NCI-H1694 treated with DMSO at 0.1 percent for 48 hours (cell line): ENCODE measurements around the gene DNMBP.
"Not testable (repeated sequence)": the region's sequence is repeated elsewhere in the genome, so short reads cannot be mapped to it uniquely, and the experiment has no call there.

Experiments used
- DNase-seq: peaks from one replicate; lab custom pipeline; 2025; lab: John Stamatoyannopoulos, UW

DNMBP gene

GRCh38 chr10:99984211-99985034 is 25.3 kb downstream of the DNMBP start:
- no peak for DNase-seq

- peak; percentile 17 for DNase-seq
These were observed 26.3 kb downstream of the DNMBP start for GRCh38 chr10:99983280-99983988.

- DNase-seq = no peak
These were observed 27.0 kb downstream of the DNMBP start for GRCh38 chr10:99982728-99983127.

GRCh38 chr10:99981581-99982199 is 28.1 kb downstream of the DNMBP start:
- peak; percentile 94 for DNase-seq

- DNase-seq = no peak
These were observed 30.6 kb downstream of the DNMBP start for GRCh38 chr10:99979066-99979685.

- DNase-seq = no peak
These were observed 31.8 kb downstream of the DNMBP start for GRCh38 chr10:99977916-99978315.

GRCh38 chr10:99976886-99977665 is 32.7 kb downstream of the DNMBP start:
- no peak for DNase-seq

- DNase-seq = peak; percentile 41
These were observed 33.6 kb downstream of the DNMBP start for GRCh38 chr10:99975942-99976809.

- no peak for DNase-seq
These were observed 34.5 kb downstream of the DNMBP start for GRCh38 chr10:99975106-99975829.

- DNase-seq = no peak
These were observed 36.6 kb downstream of the DNMBP start for GRCh38 chr10:99973190-99973589.

- no peak for DNase-seq
These were observed 41.8 kb downstream of the DNMBP start for GRCh38 chr10:99967961-99968360.

GRCh38 chr10:99966306-99966705 is 43.4 kb downstream of the DNMBP start:
- DNase-seq = no peak

- no peak for DNase-seq
These were observed 44.0 kb downstream of the DNMBP start for GRCh38 chr10:99965700-99966099.

- no peak for DNase-seq
These were observed 45.0 kb downstream of the DNMBP start for GRCh38 chr10:99964791-99965190.

GRCh38 chr10:99963467-99964165 is 46.1 kb downstream of the DNMBP start:
- DNase-seq = not testable (repeated sequence)

GRCh38 chr10:99958806-99959205 is 50.9 kb downstream of the DNMBP start:
- no peak for DNase-seq

GRCh38 chr10:99958302-99958701 is 51.4 kb downstream of the DNMBP start:
- no peak for DNase-seq

GRCh38 chr10:99953510-99953909 is 56.2 kb downstream of the DNMBP start:
- DNase-seq = not testable (repeated sequence)

- DNase-seq = no peak
These were observed 56.9 kb downstream of the DNMBP start for GRCh38 chr10:99952799-99953198.
